Osteoblast (primary cell): ENCODE results near the gene PHAF1. TPM values are rescaled to one million over a fixed set of nuclear protein-coding genes. Genes with fewer than 3 reads are reported as not detected.

Experiments
- DNase-seq: peaks from one replicate; pipeline ENCODE4 v3.0.0; 2011; ENCODE audit warnings: low spot score, mixed read lengths; ENCODE audit not compliant: insufficient read length; ENCODE audit errors: missing footprints
- H2AFZ ChIP-seq: 2 replicates; pipeline ENCODE4 v1.6.0; 2011; ENCODE audit warnings: mild to moderate bottlenecking, low read length
- H3K27ac ChIP-seq: 2 replicates; pipeline ENCODE4 v1.5.1; 2011; ENCODE audit warnings: mild to moderate bottlenecking, low read depth, low read length, moderate library complexity
- H3K27me3 ChIP-seq: 2 replicates; pipeline ENCODE4 v1.6.0; 2012; ENCODE audit warnings: mild to moderate bottlenecking, control low read depth, inconsistent platforms, low read length, moderate library complexity; ENCODE audit not compliant: insufficient read depth
- H3K36me3 ChIP-seq: 2 replicates; pipeline ENCODE4 v1.5.1; 2011; ENCODE audit warnings: mild to moderate bottlenecking, low read length, control low read depth, moderate library complexity; ENCODE audit not compliant: insufficient read depth
- H3K4me1 ChIP-seq: 2 replicates; pipeline ENCODE4 v1.5.1; 2011; ENCODE audit warnings: mild to moderate bottlenecking, low read length, control low read depth, moderate library complexity; ENCODE audit not compliant: insufficient read depth
- H3K4me2 ChIP-seq: 2 replicates; pipeline ENCODE4 v1.6.0; 2011; ENCODE audit warnings: mild to moderate bottlenecking, low read length; ENCODE audit not compliant: insufficient read depth
- H3K4me3 ChIP-seq: fragments of 200-600 bp; sonication (generic); 3 replicates; pipeline ENCODE4 v1.5.1; 2012; ENCODE audit warnings: mild to moderate bottlenecking, low read length, inconsistent platforms; ENCODE audit not compliant: insufficient read depth
- H3K79me2 ChIP-seq: 2 replicates; pipeline ENCODE4 v1.6.0; 2012; ENCODE audit warnings: mild to moderate bottlenecking, low read length, control low read depth, inconsistent platforms; ENCODE audit not compliant: insufficient read depth
- H3K9me3 ChIP-seq: 2 replicates; pipeline ENCODE4 v1.5.1; 2011; ENCODE audit warnings: low read depth, low read length, control low read depth
- H4K20me1 ChIP-seq: 2 replicates; pipeline ENCODE4 v1.6.0; 2012; ENCODE audit warnings: mild to moderate bottlenecking, low read length, control low read depth; ENCODE audit not compliant: insufficient read depth
- CTCF ChIP-seq: IDR thresholded peaks from 2 replicates; pipeline ENCODE4 v1.5.1; 2011; ENCODE audit warnings: mild to moderate bottlenecking, low read depth, low read length, moderate library complexity; ENCODE audit errors: extremely low read depth
- total RNA-seq: library from RNA; depleted of rRNA; stranded (reverse); fragments of >200 nt; gene quantifications from 2 replicates; pipeline ENCODE4 v1.2.3, GENCODE V29; 2012

Gene PHAF1
- total RNA-seq, 1 donor: 13.8 TPM

- Histone ChIP-seq H3K9me3 (no peaks in the 10 kb centered on the region), H3K79me2 (peaks cover 11% of the 10 kb centered on the region), H3K4me3 (no peak overlapping the region), H3K27ac (no peak overlapping the region), H3K27me3 (no peaks in the 10 kb centered on the region), H3K4me1 (peaks cover 29% of the 10 kb centered on the region), H2AFZ (no peak overlapping the region), H4K20me1 (peaks cover 38% of the 10 kb centered on the region), H3K36me3 (no peaks in the 10 kb centered on the region), H3K4me2 (no peak overlapping the region)
- no peak for DNase-seq
- TF ChIP-seq CTCF: no peak
Observed at GRCh38 chr16:67180166-67180565, 70.4 kb downstream of the PHAF1 start.

- Histone ChIP-seq H2AFZ (no peak overlapping the region), H3K27me3 (no peaks in the 10 kb centered on the region), H4K20me1 (peaks cover 39% of the 10 kb centered on the region), H3K27ac (no peak overlapping the region), H3K4me1 (peaks cover 37% of the 10 kb centered on the region), H3K36me3 (no peaks in the 10 kb centered on the region), H3K4me2 (peak overlapping the region; percentile 55), H3K4me3 (peak overlapping the region; percentile 38), H3K79me2 (peaks cover 11% of the 10 kb centered on the region), H3K9me3 (no peaks in the 10 kb centered on the region)
- TF ChIP-seq CTCF: no peak
- DNase-seq: peak; percentile 99
Observed at GRCh38 chr16:67181346-67181745, 71.6 kb downstream of the PHAF1 start.

- DNase-seq: no peak
- Histone ChIP-seq H3K4me2 (peak overlapping the region; percentile 98), H3K27me3 (no peaks in the 10 kb centered on the region), H3K36me3 (no peaks in the 10 kb centered on the region), H3K4me1 (peaks cover 44% of the 10 kb centered on the region), H4K20me1 (peaks cover 36% of the 10 kb centered on the region), H3K4me3 (no peak overlapping the region), H3K27ac (no peak overlapping the region), H3K9me3 (no peaks in the 10 kb centered on the region), H3K79me2 (peaks cover 11% of the 10 kb centered on the region), H2AFZ (no peak overlapping the region)
- no peak for TF ChIP-seq CTCF
Observed at GRCh38 chr16:67182288-67182687, 72.5 kb downstream of the PHAF1 start.

GRCh38 chr16:67183284-67183626 is 73.5 kb downstream of the PHAF1 start:
- no peak for TF ChIP-seq CTCF
- Histone ChIP-seq H3K36me3 (no peaks in the 10 kb centered on the region), H4K20me1 (peaks cover 30% of the 10 kb centered on the region), H3K27ac (peak overlapping the region; percentile 93), H3K4me2 (peak overlapping the region; percentile 98), H3K27me3 (no peaks in the 10 kb centered on the region), H2AFZ (peak overlapping the region; percentile 90), H3K79me2 (peaks cover 11% of the 10 kb centered on the region), H3K9me3 (no peaks in the 10 kb centered on the region), H3K4me1 (peaks cover 44% of the 10 kb centered on the region), H3K4me3 (peak overlapping the region; percentile 96)
- no peak for DNase-seq
